GM12878 (cell line): Measurements from ENCODE around the gene CDK13. TPM values are rescaled to one million over a fixed set of nuclear protein-coding genes. Genes with fewer than 3 reads are reported as not detected.

ENCODE experiments used
- ATAC-seq: fragments of 200-7000 bp; cut with Tn5 transposase; 3 replicates; pipeline ENCODE4 v1.9.1; 2020; ENCODE audit warnings: mild to moderate bottlenecking, moderate library complexity
- BruUV-seq: library from RNA; stranded (reverse); fragments of 400-500 nt; replicated peaks from 2 replicates; lab custom pipeline; 2021; lab: Mats Ljungman, UMichigan
- CTCF ChIA-PET: fragments of 300-600 bp; sonication (Branson Sonifier 250); formaldehyde crosslinking; extraction: SDS; loops from one replicate; lab custom pipeline; 2021; ENCODE audit warnings: inconsistent platforms; lab: Yijun Ruan, JAX
- POLR2A ChIA-PET: fragments of 350-600 bp; formaldehyde crosslinking; extraction: SDS; loops from one replicate; lab custom pipeline; 2021; ENCODE audit warnings: inconsistent platforms; lab: Charles Lee
- RAD21 ChIA-PET: fragments of 300-600 bp; sonication (Branson Sonifier 250); formaldehyde crosslinking; loops from one replicate; lab custom pipeline; 2023; ENCODE audit warnings: antibody characterized with exemption; ENCODE audit not compliant: unreplicated experiment; lab: Charles Lee
- SMC1A ChIA-PET: fragments of 300-600 bp; sonication (Branson Sonifier 250); formaldehyde crosslinking; loops from one replicate; lab custom pipeline; 2023; ENCODE audit not compliant: unreplicated experiment, uncharacterized antibody; lab: Charles Lee
- DNase-seq: peaks from one replicate; pipeline ENCODE4 v3.0.0-alpha.2; 2011; ENCODE audit warnings: low read depth, low spot score
- FAIRE-seq: peaks from 3 replicates; lab custom pipeline; 2011; peaks lifted over from hg19 to GRCh38; lab: Jason Lieb, UNC
- H2AFZ ChIP-seq: 2 replicates; pipeline ENCODE4 v1.6.0; 2011; ENCODE audit warnings: low read depth, low read length, control low read depth; ENCODE audit not compliant: control insufficient read depth
- H3K27ac ChIP-seq: 2 replicates; pipeline ENCODE4 v1.5.1; 2011; ENCODE audit warnings: control low read depth; ENCODE audit not compliant: control insufficient read depth, insufficient read depth
- H3K27me3 ChIP-seq, 2 experiments: replicated peaks in 1 of 2; 2 replicates each; pipeline versions ENCODE4 v1.6.0 to v1.6.1; 2011; ENCODE audit warnings: low read length in 1 of 2; ENCODE audit not compliant: control insufficient read depth in 2 of 2, insufficient read depth in 2 of 2
- H3K36me3 ChIP-seq, 2 experiments: 2 replicates each; pipeline ENCODE4 v1.5.1; 2011; ENCODE audit warnings: low read length in 1 of 2; ENCODE audit not compliant: control insufficient read depth in 2 of 2, insufficient read depth in 2 of 2
- H3K4me1 ChIP-seq: 2 replicates; pipeline ENCODE4 v1.6.1; 2011; ENCODE audit warnings: mild to moderate bottlenecking, low read length, moderate library complexity, mixed read lengths; ENCODE audit not compliant: control insufficient read depth, insufficient read depth
- H3K4me2 ChIP-seq: 2 replicates; pipeline ENCODE4 v1.6.0; 2011; ENCODE audit warnings: control low read depth; ENCODE audit not compliant: control insufficient read depth, insufficient read depth
- H3K4me3 ChIP-seq: fragments of 200-600 bp; sonication (generic); 2 replicates; pipeline ENCODE4 v1.5.1; 2016
- H3K79me2 ChIP-seq: 2 replicates; pipeline ENCODE4 v1.6.0; 2011; ENCODE audit warnings: low read length; ENCODE audit not compliant: control insufficient read depth, insufficient read depth
- H3K9ac ChIP-seq: 2 replicates; pipeline ENCODE4 v1.8.0; 2011; ENCODE audit warnings: low read length, control low read depth, mixed read lengths; ENCODE audit not compliant: control insufficient read depth, insufficient read depth
- H3K9me3 ChIP-seq: replicated peaks from 3 replicates; pipeline ENCODE4 v1.5.1; 2011; ENCODE audit warnings: mild to moderate bottlenecking, low read length; ENCODE audit not compliant: control insufficient read depth, insufficient read depth
- H4K20me1 ChIP-seq: 2 replicates; pipeline ENCODE4 v1.6.0; 2011; ENCODE audit not compliant: control insufficient read depth, insufficient read depth
- BRCA1 ChIP-seq: IDR thresholded peaks from 2 replicates; pipeline ENCODE4 v1.6.1; 2011; ENCODE audit warnings: low read depth, low read length, improper control_type of control experiment
- CBFB ChIP-seq: IDR thresholded peaks from 2 replicates; pipeline ENCODE4 v1.6.1; 2016; ENCODE audit warnings: antibody characterized with exemption, low read depth
- CEBPB ChIP-seq, 2 experiments: fragments of 150-350 bp in 1 of 2; IDR thresholded peaks; 2 replicates each; pipeline ENCODE4 v1.6.1; 2012 to 2014; ENCODE audit warnings: low read depth in 2 of 2, low read length in 2 of 2, borderline replicate concordance in 1 of 2, inconsistent platforms in 1 of 2
- CHD1 ChIP-seq: IDR thresholded peaks from 2 replicates; pipeline ENCODE4 v1.6.1; 2012; ENCODE audit warnings: low read depth, low read length, improper control_type of control experiment
- CHD4 ChIP-seq: fragments of 200-600 bp; sonication (generic); IDR thresholded peaks from 2 replicates; pipeline ENCODE4 v1.6.1; 2016; ENCODE audit warnings: mild to moderate bottlenecking
- ESRRA ChIP-seq: IDR thresholded peaks from 2 replicates; pipeline ENCODE4 v1.6.1; 2012; ENCODE audit warnings: mild to moderate bottlenecking, low read length, improper control_type of control experiment
- HDGF ChIP-seq: fragments of 450-650 bp; IDR thresholded peaks from 2 replicates; pipeline ENCODE4 v1.6.1; 2016; ENCODE audit warnings: antibody characterized with exemption
- IRF3 ChIP-seq: fragments of 450-650 bp; IDR thresholded peaks from 2 replicates; pipeline ENCODE4 v1.6.1; 2014; ENCODE audit warnings: mild to moderate bottlenecking
- IRF5 ChIP-seq: fragments of 450-650 bp; IDR thresholded peaks from 2 replicates; pipeline ENCODE4 v1.6.1; 2017; ENCODE audit warnings: borderline replicate concordance
- SMARCA5 ChIP-seq: fragments of 450-650 bp; IDR thresholded peaks from 2 replicates; pipeline ENCODE4 v1.6.1; 2017; ENCODE audit warnings: mild to moderate bottlenecking
- WRNIP1 ChIP-seq: IDR thresholded peaks from 2 replicates; pipeline ENCODE4 v1.6.1; 2011; ENCODE audit warnings: low read depth, low read length, improper control_type of control experiment, borderline replicate concordance
- WGBS: methylation state at CpG from one replicate; pipeline ENCODE4 v1.1.6; 2016; ENCODE audit warnings: low lambda C conversion rate; ENCODE audit not compliant: insufficient replicate concordance, insufficient coverage; ENCODE audit errors: missing lambda C conversion rate; 5-methylcytosine and 5-hydroxymethylcytosine counted together
- in situ Hi-C: fragments of 300-500 bp; cut with MboI; formaldehyde crosslinking; loops from 9 replicates; pipeline ENCODE4 v1.14.3; 2018; ENCODE audit warnings: mixed read lengths
- intact Hi-C: fragments of 100-400 bp; cut with micrococcal nuclease; formaldehyde crosslinking; loops from one replicate; pipeline ENCODE4 v1.14.2; 2022; ENCODE audit not compliant: unreplicated experiment
- polyA plus RNA-seq, 11 experiments: library from polyadenylated mRNA; depleted of rRNA in 4 of 11; unstranded in 6 of 11; stranded (reverse) in 5 of 11; fragments of >200 nt; fragmentation: Nextera tagmentation in 4 of 11; fragmentation: Illumina TruSeq in 1 of 11; extraction: Ambion mirVana in 4 of 11; extraction: Trizol in 1 of 11; gene quantifications; 1 replicate in 1 of 11; 2 replicates in 10 of 11; pipeline versions ENCODE4 v1.2.1 to v1.2.3, GENCODE V29; 2011 to 2016; ENCODE audit warnings: inconsistent platforms in 2 of 11, missing spikeins in 2 of 11, low read depth in 1 of 11
- total RNA-seq, 4 experiments: library from RNA; depleted of rRNA in 3 of 4; stranded (reverse); fragments of >200 nt in 3 of 4; fragmentation: Illumina TruSeq in 1 of 4; extraction: Trizol in 1 of 4; gene quantifications; 2 replicates each; pipeline versions ENCODE4 v1.2.1 to v1.2.3, GENCODE V29; 2013 to 2021

CDK13 gene
- total and polyA plus RNA-seq, 10 of the 15 experiments (the other 5 are each of a cell fraction or from before 2014, with no cell fraction given): 10.8 to 44.4 (median 28.0) TPM

- CTCF ChIA-PET: interaction anchor here (0.8 kb wide), 1 partner anchor 25 kb away, joined by 3 read pairs; no protein-coding TSS in a partner anchor
- SMC1A ChIA-PET: no interaction called here
- 100% methylated on average over 3 of the region's 3 CpGs for WGBS
- no peak overlapping the region for H3K9ac ChIP-seq
- no peak for ATAC-seq
- DNase-seq: no peak
- H3K9me3 ChIP-seq: no peaks in the 10 kb centered on the region
- no peak for FAIRE-seq
- RAD21 ChIA-PET: no interaction called here
- no peak overlapping the region for H3K27ac ChIP-seq
- intact Hi-C loops: no loop called here
- H3K4me3 ChIP-seq: no peak overlapping the region
- H2AFZ ChIP-seq: no peak overlapping the region
- TF ChIP-seq WRNIP1: no peak
- no peak for TF ChIP-seq SMARCA5
- TF ChIP-seq CHD1: no peak
- no peak for TF ChIP-seq ESRRA
- no peak for TF ChIP-seq CBFB
- TF ChIP-seq IRF5: no peak
- no peak for TF ChIP-seq CEBPB (IDR thresholded peaks at IDR 0.05; ENCODE audit: borderline replicate concordance in 1 of 2, low read depth in 2 of 2, low read length in 2 of 2)
- TF ChIP-seq BRCA1: no peak
- no peak for TF ChIP-seq HDGF
- TF ChIP-seq CHD4: no peak
- no peak for TF ChIP-seq IRF3
- no peaks in the 10 kb centered on the region for H3K4me1 ChIP-seq
- in situ Hi-C loops: no loop called here
- POLR2A ChIA-PET: no interaction called here
- no peaks in the 10 kb centered on the region for H3K79me2 ChIP-seq
- no peaks in the 10 kb centered on the region for H4K20me1 ChIP-seq
- no TSS peak for BruUV-seq
- H3K36me3 ChIP-seq: no peaks in the 10 kb centered on the region; a peak in 1 of 4 replicates
- no peaks in the 10 kb centered on the region for H3K27me3 ChIP-seq
- no peak overlapping the region for H3K4me2 ChIP-seq
These were observed 127.8 kb downstream of the CDK13 start for GRCh38 chr7:40077849-40078248.
